H1 (cell line): ENCODE measurements around the gene SUSD1.

Experiments used
- CBX8 ChIP-seq: fragments of 300-800, 300-1000 bp; sonication (generic); IDR thresholded peaks from 2 replicates; pipeline ENCODE4 v1.7.1; 2016; ENCODE audit warnings: low read depth, low read length, borderline replicate concordance
- CHD1 ChIP-seq: IDR thresholded peaks from 2 replicates; pipeline ENCODE4 v1.6.1; 2012; ENCODE audit warnings: low read depth, low read length, improper control_type of control experiment
- EGR1 ChIP-seq: IDR thresholded peaks from 2 replicates; pipeline ENCODE4 v1.6.1; 2011; ENCODE audit warnings: low read depth, low read length, borderline replicate concordance
- EP300 ChIP-seq, 2 experiments: IDR thresholded peaks; 1 replicate in 1 of 2; 2 replicates in 1 of 2; pipeline ENCODE4 v1.6.1; 2011 to 2012; ENCODE audit warnings: low read depth in 2 of 2, low read length in 2 of 2, mild to moderate bottlenecking in 2 of 2, borderline replicate concordance in 1 of 2, inconsistent platforms in 1 of 2, moderate library complexity in 1 of 2
- EZH2 ChIP-seq: fragments of 200-600 bp; sonication (generic); IDR thresholded peaks from 2 replicates; pipeline ENCODE4 v1.7.1; 2012; ENCODE audit warnings: low read depth, mild to moderate bottlenecking, moderate library complexity, low read length, inconsistent platforms; ENCODE audit not compliant: severe bottlenecking
- HDAC6 ChIP-seq: IDR thresholded peaks from one replicate; pipeline ENCODE4 v1.7.1; 2012; ENCODE audit warnings: low read depth, mild to moderate bottlenecking, inconsistent platforms, low read length, moderate library complexity
- PHF8 ChIP-seq: fragments of 200-600 bp; sonication (generic); conservative IDR thresholded peaks from 2 replicates; pipeline ENCODE4 v1.7.1; 2012; ENCODE audit warnings: low read depth, mild to moderate bottlenecking, inconsistent platforms, low read length, moderate library complexity
- POLR2A ChIP-seq, 2 experiments: IDR thresholded peaks; 1 replicate in 1 of 2; 2 replicates in 1 of 2; pipeline ENCODE4 v1.6.1; 2011; ENCODE audit warnings: low read depth in 2 of 2, low read length in 2 of 2, mild to moderate bottlenecking in 2 of 2; ENCODE audit errors: control extremely low read depth in 1 of 2
- SP1 ChIP-seq: IDR thresholded peaks from 2 replicates; pipeline ENCODE4 v1.6.1; 2011; ENCODE audit warnings: low read depth, low read length
- TCF12 ChIP-seq: IDR thresholded peaks from 2 replicates; pipeline ENCODE4 v1.6.1; 2011; ENCODE audit warnings: low read depth, mild to moderate bottlenecking, low read length
- TF ChIP-seq, protein P1 (sequence below), 3 experiments: IDR thresholded peaks; 1 replicate in 2 of 3; 2 replicates in 1 of 3; pipeline versions ENCODE4 v1.5.1 to v1.6.1; 2011; ENCODE audit warnings: low read length in 3 of 3, mild to moderate bottlenecking in 3 of 3, inconsistent platforms in 2 of 3, low read depth in 1 of 3, moderate library complexity in 1 of 3; ENCODE audit not compliant: insufficient read depth in 1 of 3; ENCODE audit errors: control extremely low read depth in 1 of 3
- TF ChIP-seq, protein P2 (sequence below): IDR thresholded peaks from 2 replicates; pipeline ENCODE4 v1.6.1; 2012; ENCODE audit warnings: inconsistent platforms
- TF ChIP-seq, protein P3 (sequence below): IDR thresholded peaks from 2 replicates; pipeline ENCODE4 v1.6.1; 2012; ENCODE audit warnings: inconsistent platforms

DNA sequence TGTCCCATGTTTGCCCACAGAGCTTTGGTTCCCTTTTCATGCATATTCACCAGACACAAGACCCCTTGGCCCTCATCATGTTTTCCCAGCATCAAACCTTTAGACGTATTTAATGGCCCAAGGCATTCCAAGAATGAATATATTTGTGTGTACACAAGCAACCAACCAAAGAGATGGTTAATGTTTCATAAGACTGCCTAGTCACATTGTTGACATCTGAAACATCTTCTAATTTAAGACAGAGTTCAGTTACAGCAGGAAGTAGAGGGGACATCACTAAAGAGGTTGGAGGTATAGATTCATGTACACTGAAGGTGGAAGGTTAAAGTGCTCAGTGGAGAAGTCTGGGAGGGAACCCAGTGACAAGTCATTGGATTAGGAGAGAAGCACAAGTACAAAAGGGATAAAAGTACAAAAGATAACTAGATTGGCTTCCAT, 49.1 kb downstream of the SUSD1 start:
- no peak for TF ChIP-seq PHF8
- TF ChIP-seq CBX8 = no peak
- TF ChIP-seq, protein P1, sequence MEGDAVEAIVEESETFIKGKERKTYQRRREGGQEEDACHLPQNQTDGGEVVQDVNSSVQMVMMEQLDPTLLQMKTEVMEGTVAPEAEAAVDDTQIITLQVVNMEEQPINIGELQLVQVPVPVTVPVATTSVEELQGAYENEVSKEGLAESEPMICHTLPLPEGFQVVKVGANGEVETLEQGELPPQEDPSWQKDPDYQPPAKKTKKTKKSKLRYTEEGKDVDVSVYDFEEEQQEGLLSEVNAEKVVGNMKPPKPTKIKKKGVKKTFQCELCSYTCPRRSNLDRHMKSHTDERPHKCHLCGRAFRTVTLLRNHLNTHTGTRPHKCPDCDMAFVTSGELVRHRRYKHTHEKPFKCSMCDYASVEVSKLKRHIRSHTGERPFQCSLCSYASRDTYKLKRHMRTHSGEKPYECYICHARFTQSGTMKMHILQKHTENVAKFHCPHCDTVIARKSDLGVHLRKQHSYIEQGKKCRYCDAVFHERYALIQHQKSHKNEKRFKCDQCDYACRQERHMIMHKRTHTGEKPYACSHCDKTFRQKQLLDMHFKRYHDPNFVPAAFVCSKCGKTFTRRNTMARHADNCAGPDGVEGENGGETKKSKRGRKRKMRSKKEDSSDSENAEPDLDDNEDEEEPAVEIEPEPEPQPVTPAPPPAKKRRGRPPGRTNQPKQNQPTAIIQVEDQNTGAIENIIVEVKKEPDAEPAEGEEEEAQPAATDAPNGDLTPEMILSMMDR (IDR thresholded peaks at IDR 0.05; ENCODE audit: control extremely low read depth in 1 of 3, insufficient read depth in 1 of 3, low read depth in 1 of 3, low read length in 3 of 3) = no peak
- no peak for TF ChIP-seq CHD1
- TF ChIP-seq POLR2A (IDR thresholded peaks at IDR 0.05; ENCODE audit: control extremely low read depth in 1 of 2, low read depth in 2 of 2, low read length in 2 of 2) = no peak
- TF ChIP-seq HDAC6 = no peak
- TF ChIP-seq, protein P2, sequence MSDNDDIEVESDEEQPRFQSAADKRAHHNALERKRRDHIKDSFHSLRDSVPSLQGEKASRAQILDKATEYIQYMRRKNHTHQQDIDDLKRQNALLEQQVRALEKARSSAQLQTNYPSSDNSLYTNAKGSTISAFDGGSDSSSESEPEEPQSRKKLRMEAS = no peak
- TF ChIP-seq EP300 (IDR thresholded peaks at IDR 0.05; ENCODE audit: borderline replicate concordance in 1 of 2, low read depth in 2 of 2, low read length in 2 of 2) = no peak
- no peak for TF ChIP-seq EZH2
- TF ChIP-seq EGR1 = no peak
- TF ChIP-seq SP1 = no peak
- TF ChIP-seq TCF12 = no peak
- TF ChIP-seq, protein P3, sequence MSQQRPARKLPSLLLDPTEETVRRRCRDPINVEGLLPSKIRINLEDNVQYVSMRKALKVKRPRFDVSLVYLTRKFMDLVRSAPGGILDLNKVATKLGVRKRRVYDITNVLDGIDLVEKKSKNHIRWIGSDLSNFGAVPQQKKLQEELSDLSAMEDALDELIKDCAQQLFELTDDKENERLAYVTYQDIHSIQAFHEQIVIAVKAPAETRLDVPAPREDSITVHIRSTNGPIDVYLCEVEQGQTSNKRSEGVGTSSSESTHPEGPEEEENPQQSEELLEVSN = no peak
